ENCODE measurements around the gene HSD17B14. TPM values are rescaled to one million over a fixed set of nuclear protein-coding genes. Genes with fewer than 3 reads are reported as not detected.

Gene HSD17B14
- total RNA-seq (2022; extraction: Qiagen RNA extraction; ENCODE audit: low read depth), result 13.4 to 17.0 TPM (median 14.8 TPM) in 5 replicates

DNA sequence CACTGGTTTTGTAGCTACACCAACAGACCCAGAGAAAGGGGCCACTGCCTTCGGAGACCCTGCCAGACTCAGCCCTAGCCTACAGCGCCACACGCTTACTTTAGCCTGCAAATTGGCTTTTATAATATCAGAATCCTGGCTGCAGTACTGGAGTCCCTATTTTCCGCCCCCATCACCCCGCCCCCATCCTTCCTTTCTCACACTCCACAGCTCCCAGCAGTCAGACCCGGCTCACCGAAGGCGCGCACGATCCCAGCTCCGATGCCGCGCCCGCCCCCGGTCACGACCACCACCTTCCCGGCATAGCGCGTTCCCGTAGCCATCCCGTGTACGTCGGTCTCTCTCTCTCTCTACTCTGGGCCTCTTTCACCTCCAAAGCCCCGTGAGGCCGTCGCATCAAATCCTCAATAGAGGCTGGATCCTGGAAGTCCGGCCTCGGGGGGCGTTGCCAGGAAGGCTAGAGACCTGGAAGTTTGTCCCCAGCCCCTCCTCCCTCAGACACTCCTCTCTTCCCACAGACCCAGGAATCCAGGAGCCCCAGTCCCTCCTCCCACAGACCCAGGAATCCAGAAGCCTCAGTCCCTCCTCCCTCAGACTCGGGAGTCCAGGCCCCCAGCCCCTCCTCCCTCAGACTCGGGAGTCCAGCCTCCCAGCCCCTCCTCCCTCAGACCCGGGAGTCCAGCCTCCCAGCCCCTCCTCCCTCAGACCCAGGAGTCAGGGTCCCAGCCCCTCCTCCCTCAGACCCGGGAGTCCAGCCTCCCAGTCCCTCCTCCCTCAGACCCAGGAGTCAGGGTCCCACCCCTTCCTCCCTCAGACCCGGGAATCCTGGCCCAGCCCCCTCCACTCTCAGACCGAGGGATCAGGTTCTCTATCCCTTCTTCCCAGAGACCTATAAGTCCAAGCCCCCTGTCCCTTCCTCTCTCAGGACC lies at the start of gene HSD17B14:
Gene HSD17B14, minus strand, starts transcription at position 403 of the 929 bp plus-strand sequence. Its CDS starts 80 bp downstream, at position 323.

DNA sequence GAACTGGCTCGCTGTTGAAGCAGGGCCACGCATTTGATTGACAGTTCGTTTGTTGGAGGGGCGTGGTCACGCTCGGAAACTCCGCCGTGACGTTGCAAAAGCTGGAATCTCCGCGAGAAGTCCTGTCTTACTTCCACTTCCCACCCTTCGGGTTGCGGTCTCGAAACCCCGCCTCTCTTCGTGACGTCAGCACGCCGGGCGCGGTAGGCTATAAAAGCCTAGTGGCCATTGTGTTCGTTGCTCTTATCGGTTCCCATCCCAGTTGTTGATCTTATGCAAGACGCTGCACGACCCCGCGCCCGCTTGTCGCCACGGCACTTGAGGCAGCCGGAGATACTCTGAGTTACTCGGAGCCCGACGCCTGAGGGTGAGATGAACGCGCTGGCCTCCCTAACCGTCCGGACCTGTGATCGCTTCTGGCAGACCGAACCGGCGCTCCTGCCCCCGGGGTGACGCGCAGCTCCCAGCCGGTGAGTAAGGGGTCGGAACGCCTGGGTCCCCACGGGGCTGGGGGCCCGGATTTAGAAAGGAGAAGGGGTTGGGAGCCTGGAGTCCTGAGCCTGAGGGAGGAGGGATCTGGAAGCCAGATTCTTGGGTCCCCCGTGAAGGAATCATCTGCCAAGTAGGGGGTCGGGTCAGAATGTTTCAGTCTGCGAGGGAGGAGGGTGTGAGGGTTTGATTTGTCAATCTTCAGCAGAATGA lies 36.0 kb upstream of the HSD17B14 start, which contains the start of gene PPP1R15A:
Gene PPP1R15A, plus strand, starts transcription at position 240 of the 702 bp plus-strand sequence. CDS start 813 bp downstream, outside the sequence.

DNA sequence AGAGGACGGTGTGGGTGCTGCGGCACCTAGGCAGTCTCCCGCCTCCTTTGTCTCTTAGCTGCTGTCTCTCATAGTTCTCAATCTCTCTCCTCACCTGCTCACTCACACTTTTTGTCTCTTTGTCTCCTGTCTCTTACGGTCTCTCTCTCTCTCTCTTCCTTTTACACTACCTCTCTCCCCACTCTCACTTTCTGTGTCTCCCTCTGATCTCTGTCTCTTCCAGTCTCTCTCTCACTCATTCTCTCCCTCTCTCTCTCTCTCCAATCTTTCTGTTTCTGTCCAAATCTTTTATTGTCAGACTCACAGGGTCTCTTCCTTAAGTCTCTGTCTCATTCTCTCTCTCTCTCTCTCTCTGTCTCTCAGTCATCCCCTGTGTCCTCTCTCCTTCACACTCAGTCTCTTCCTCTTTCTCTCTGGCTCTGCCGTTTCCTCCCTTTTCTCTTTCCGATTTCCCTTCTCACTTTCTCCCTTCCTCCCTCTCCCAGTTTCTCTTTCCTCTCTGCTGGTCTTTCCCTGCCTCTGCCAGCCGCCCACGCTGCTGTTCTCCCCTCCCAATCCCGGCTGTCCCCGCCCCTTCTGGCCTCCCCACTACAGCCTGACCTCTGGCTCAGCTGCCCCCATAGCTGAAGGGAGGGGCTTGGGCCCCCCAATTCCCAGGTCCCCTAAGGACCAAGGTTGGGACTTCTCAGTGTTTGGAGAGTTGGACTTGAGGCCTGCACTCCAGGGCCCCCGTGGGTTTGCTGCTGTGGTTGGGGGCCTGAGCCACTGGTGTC lies 32.0 kb upstream of the HSD17B14 start, which contains the start of gene PLEKHA4:
Gene PLEKHA4, minus strand, starts transcription at position 504 of the 773 bp plus-strand sequence. CDS start 997 bp downstream, outside the sequence.

Other genes starting within 250 kb of the HSD17B14 start
- gene SPACA4, start 229.7 kb downstream of the HSD17B14 start, total RNA-seq (2022; extraction: Qiagen RNA extraction; ENCODE audit: low read depth), result not detected in 5 replicates
- gene FAM83E, start 221.4 kb downstream of the HSD17B14 start, total RNA-seq (2022; extraction: Qiagen RNA extraction; ENCODE audit: low read depth), result 0.17 to 0.27 TPM (median 0.24 TPM) in 4 of 5 replicates, not detected in the other
- gene RPL18, start 217.3 kb downstream of the HSD17B14 start, total RNA-seq (2022; extraction: Qiagen RNA extraction; ENCODE audit: low read depth), result 3,160 to 3,604 TPM (median 3,243 TPM) in 5 replicates
- 9.4 to 16.7 TPM (median 15.5 TPM) in 5 replicates for gene SPHK2, start 217.0 kb downstream of the HSD17B14 start, total RNA-seq (2022; extraction: Qiagen RNA extraction; ENCODE audit: low read depth)
- gene DBP, start 199.1 kb downstream of the HSD17B14 start, total RNA-seq (2022; extraction: Qiagen RNA extraction; ENCODE audit: low read depth), result 2.0 to 3.3 TPM (median 2.7 TPM) in 5 replicates
- gene CA11, start 190.3 kb downstream of the HSD17B14 start, total RNA-seq (2022; extraction: Qiagen RNA extraction; ENCODE audit: low read depth), result 9.7 to 13.2 TPM (median 10.6 TPM) in 5 replicates
- gene NTN5, start 163.5 kb downstream of the HSD17B14 start, total RNA-seq (2022; extraction: Qiagen RNA extraction; ENCODE audit: low read depth), result 0.19 to 0.30 TPM (median 0.23 TPM) in 5 replicates
- not detected in 5 replicates for gene FUT2, start 140.5 kb downstream of the HSD17B14 start, total RNA-seq (2022; extraction: Qiagen RNA extraction; ENCODE audit: low read depth)
- 0.26 to 0.72 TPM (median 0.41 TPM) in 5 replicates for gene MAMSTR, start 116.8 kb downstream of the HSD17B14 start, total RNA-seq (2022; extraction: Qiagen RNA extraction; ENCODE audit: low read depth)
- 0.29 to 0.75 TPM (median 0.46 TPM) in 5 replicates for gene RASIP1, start 95.9 kb downstream of the HSD17B14 start, total RNA-seq (2022; extraction: Qiagen RNA extraction; ENCODE audit: low read depth)
- not detected in 5 replicates for gene IZUMO1, start 89.6 kb downstream of the HSD17B14 start, total RNA-seq (2022; extraction: Qiagen RNA extraction; ENCODE audit: low read depth)
- gene FUT1, start 83.8 kb downstream of the HSD17B14 start, total RNA-seq (2022; extraction: Qiagen RNA extraction; ENCODE audit: low read depth), result 0.06 to 0.13 TPM (median 0.07 TPM) in 5 replicates
- not detected in 5 replicates for gene FGF21, start 81.0 kb downstream of the HSD17B14 start, total RNA-seq (2022; extraction: Qiagen RNA extraction; ENCODE audit: low read depth)
- 47.2 to 60.5 TPM (median 56.7 TPM) in 5 replicates for gene BCAT2, start 25.5 kb downstream of the HSD17B14 start, total RNA-seq (2022; extraction: Qiagen RNA extraction; ENCODE audit: low read depth)
- 1.5 to 3.0 TPM (median 2.4 TPM) in 5 replicates for gene PLEKHA4, start 32.1 kb upstream of the HSD17B14 start, total RNA-seq (2022; extraction: Qiagen RNA extraction; ENCODE audit: low read depth)
- gene PPP1R15A, start 35.9 kb upstream of the HSD17B14 start, total RNA-seq (2022; extraction: Qiagen RNA extraction; ENCODE audit: low read depth), result 98.8 to 159 TPM (median 116 TPM) in 5 replicates
- not detected in 5 replicates for gene TULP2, start 62.3 kb upstream of the HSD17B14 start, total RNA-seq (2022; extraction: Qiagen RNA extraction; ENCODE audit: low read depth)
- gene NUCB1, start 63.8 kb upstream of the HSD17B14 start, total RNA-seq (2022; extraction: Qiagen RNA extraction; ENCODE audit: low read depth), result 180 to 229 TPM (median 200 TPM) in 5 replicates
- 1.1 to 2.1 TPM (median 1.5 TPM) in 5 replicates for gene DHDH, start 97.2 kb upstream of the HSD17B14 start, total RNA-seq (2022; extraction: Qiagen RNA extraction; ENCODE audit: low read depth)
- 272 to 404 TPM (median 350 TPM) in 5 replicates for gene BAX, start 118.4 kb upstream of the HSD17B14 start, total RNA-seq (2022; extraction: Qiagen RNA extraction; ENCODE audit: low read depth)
- gene FTL, start 128.8 kb upstream of the HSD17B14 start, total RNA-seq (2022; extraction: Qiagen RNA extraction; ENCODE audit: low read depth), result 18,656 to 25,483 TPM (median 19,849 TPM) in 5 replicates
- gene GYS1, start 156.8 kb upstream of the HSD17B14 start, total RNA-seq (2022; extraction: Qiagen RNA extraction; ENCODE audit: low read depth), result 16.4 to 21.4 TPM (median 17.5 TPM) in 5 replicates
- 230 to 241 TPM (median 232 TPM) in 5 replicates for gene RUVBL2, start 157.4 kb upstream of the HSD17B14 start, total RNA-seq (2022; extraction: Qiagen RNA extraction; ENCODE audit: low read depth)
- not detected in 5 replicates for gene LHB, start 180.6 kb upstream of the HSD17B14 start, total RNA-seq (2022; extraction: Qiagen RNA extraction; ENCODE audit: low read depth)
- gene CGB3, start 187.8 kb upstream of the HSD17B14 start, total RNA-seq (2022; extraction: Qiagen RNA extraction; ENCODE audit: low read depth), result 0.38 TPM in 1 of 5 replicates, not detected in the others
- gene CGB2, start 195.4 kb upstream of the HSD17B14 start, total RNA-seq (2022; extraction: Qiagen RNA extraction; ENCODE audit: low read depth), result 0.54 to 0.67 TPM in 2 of 5 replicates, not detected in the others
- gene CGB1, start 200.4 kb upstream of the HSD17B14 start, total RNA-seq (2022; extraction: Qiagen RNA extraction; ENCODE audit: low read depth), result not detected in 5 replicates
- 0.90 to 1.4 TPM (median 1.1 TPM) in 5 replicates for gene CGB5, start 207.4 kb upstream of the HSD17B14 start, total RNA-seq (2022; extraction: Qiagen RNA extraction; ENCODE audit: low read depth)
- gene CGB8, start 212.6 kb upstream of the HSD17B14 start, total RNA-seq (2022; extraction: Qiagen RNA extraction; ENCODE audit: low read depth), result 3.3 to 5.1 TPM (median 4.0 TPM) in 5 replicates
- gene CGB7, start 221.3 kb upstream of the HSD17B14 start, total RNA-seq (2022; extraction: Qiagen RNA extraction; ENCODE audit: low read depth), result 0.16 to 0.82 TPM (median 0.61 TPM) in 5 replicates
- 0.17 to 0.65 TPM (median 0.29 TPM) in 5 replicates for gene NTF4, start 228.3 kb upstream of the HSD17B14 start, total RNA-seq (2022; extraction: Qiagen RNA extraction; ENCODE audit: low read depth)
- gene KCNA7, start 236.2 kb upstream of the HSD17B14 start, total RNA-seq (2022; extraction: Qiagen RNA extraction; ENCODE audit: low read depth), result not detected in 5 replicates
- 293 to 368 TPM (median 338 TPM) in 5 replicates for gene SNRNP70, start 249.0 kb upstream of the HSD17B14 start, total RNA-seq (2022; extraction: Qiagen RNA extraction; ENCODE audit: low read depth)

Measured in A549 treated with RU486 at 1 μM for 4 hours (cell line).